GM12874 (cell line): ENCODE data around the gene GLE1.

Source experiments
- CTCF ChIP-seq: IDR thresholded peaks from 2 replicates; pipeline ENCODE4 v1.5.1; 2011; ENCODE audit warnings: low read depth, mild to moderate bottlenecking, control low read depth, low read length, moderate library complexity; ENCODE audit not compliant: insufficient read depth

GLE1 gene

GRCh38 chr9:128484686-128485413, 19.7 kb upstream of the GLE1 start:
- TF ChIP-seq CTCF, result no peak

GRCh38 chr9:128485414-128485855, 19.1 kb upstream of the GLE1 start:
- TF ChIP-seq CTCF, result no peak

- no peak for TF ChIP-seq CTCF
These were observed 18.3 kb upstream of the GLE1 start for GRCh38 chr9:128486201-128486600.

GRCh38 chr9:128493424-128493823, 11.1 kb upstream of the GLE1 start:
- TF ChIP-seq CTCF, result no peak

GRCh38 chr9:128494108-128494745, 10.3 kb upstream of the GLE1 start:
- no peak for TF ChIP-seq CTCF

GRCh38 chr9:128494746-128495129, 9.8 kb upstream of the GLE1 start:
- TF ChIP-seq CTCF, result no peak

GRCh38 chr9:128495296-128495695, 9.2 kb upstream of the GLE1 start:
- TF ChIP-seq CTCF, result no peak
